Upper lobe of left lung (tissue), 4 donors: ENCODE data around the gene MOK.
A peak's percentile ranks its signal among the peaks of the same experiment; 100 is the strongest.

Source experiments
- EP300 ChIP-seq, 4 donors: sonication (generic); formaldehyde crosslinking; IDR thresholded peaks; one replicate each; pipeline ENCODE4 v1.5.1; 2017; ENCODE audit warnings: antibody characterized with exemption in 4 of 4, control low read depth in 2 of 4
- POLR2A ChIP-seq, 4 donors: fragments of 450-650 bp; IDR thresholded peaks; one replicate each; pipeline ENCODE4 v1.5.1; 2016 to 2017; ENCODE audit warnings: antibody characterized with exemption in 4 of 4, mild to moderate bottlenecking in 2 of 4
- TF ChIP-seq, protein P1 (sequence below), 6 experiments: fragments of 450-650 bp in 4 of 6; fragments of 200-600 bp in 2 of 6; sonication (generic) in 2 of 6; IDR thresholded peaks; one replicate each; pipeline ENCODE4 v1.5.1; 2016 to 2019; ENCODE audit warnings: antibody characterized with exemption in 6 of 6

DNA sequence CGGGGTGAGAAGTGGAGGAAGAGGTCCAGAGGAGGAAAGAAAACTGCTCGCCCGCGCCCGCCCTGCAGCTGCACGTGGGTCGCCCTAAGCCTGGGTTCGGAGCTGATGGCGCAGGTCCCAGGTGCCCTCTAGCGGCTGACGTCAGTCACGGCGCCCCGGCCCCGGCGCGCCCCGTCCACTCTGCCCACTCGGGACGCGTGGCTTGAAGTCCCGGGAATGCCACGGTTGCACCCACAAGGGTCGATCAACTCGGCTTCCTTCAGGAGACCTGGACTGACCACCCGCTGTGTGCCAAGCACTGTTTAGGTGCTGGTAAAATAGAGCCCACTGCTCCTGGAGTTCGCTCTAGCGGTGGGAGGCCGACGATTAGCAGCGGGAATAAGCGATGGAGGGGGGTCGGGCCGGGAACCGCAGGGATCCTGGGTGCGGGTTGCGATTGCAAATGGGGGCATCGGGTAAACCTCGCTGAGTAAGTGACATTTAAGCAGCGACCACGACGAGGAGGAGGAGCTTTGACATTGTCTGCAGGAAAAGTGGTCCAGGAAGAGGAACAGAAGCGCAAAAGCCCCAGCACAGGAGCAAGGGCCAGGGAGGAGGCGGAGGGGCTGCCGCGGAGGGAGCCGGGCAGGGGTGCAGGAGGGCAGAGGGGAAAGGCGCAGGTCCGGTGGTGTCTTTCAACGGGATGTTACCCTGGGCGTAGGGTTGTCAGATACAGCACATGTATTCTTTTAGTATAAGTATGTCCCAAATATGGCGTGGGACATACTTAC is 9.5 kb upstream of the MOK start:
- TF ChIP-seq, protein P1, sequence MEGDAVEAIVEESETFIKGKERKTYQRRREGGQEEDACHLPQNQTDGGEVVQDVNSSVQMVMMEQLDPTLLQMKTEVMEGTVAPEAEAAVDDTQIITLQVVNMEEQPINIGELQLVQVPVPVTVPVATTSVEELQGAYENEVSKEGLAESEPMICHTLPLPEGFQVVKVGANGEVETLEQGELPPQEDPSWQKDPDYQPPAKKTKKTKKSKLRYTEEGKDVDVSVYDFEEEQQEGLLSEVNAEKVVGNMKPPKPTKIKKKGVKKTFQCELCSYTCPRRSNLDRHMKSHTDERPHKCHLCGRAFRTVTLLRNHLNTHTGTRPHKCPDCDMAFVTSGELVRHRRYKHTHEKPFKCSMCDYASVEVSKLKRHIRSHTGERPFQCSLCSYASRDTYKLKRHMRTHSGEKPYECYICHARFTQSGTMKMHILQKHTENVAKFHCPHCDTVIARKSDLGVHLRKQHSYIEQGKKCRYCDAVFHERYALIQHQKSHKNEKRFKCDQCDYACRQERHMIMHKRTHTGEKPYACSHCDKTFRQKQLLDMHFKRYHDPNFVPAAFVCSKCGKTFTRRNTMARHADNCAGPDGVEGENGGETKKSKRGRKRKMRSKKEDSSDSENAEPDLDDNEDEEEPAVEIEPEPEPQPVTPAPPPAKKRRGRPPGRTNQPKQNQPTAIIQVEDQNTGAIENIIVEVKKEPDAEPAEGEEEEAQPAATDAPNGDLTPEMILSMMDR (IDR thresholded peaks at IDR 0.05), result peak; percentile 94 to 97 (median 96)
- TF ChIP-seq POLR2A (IDR thresholded peaks at IDR 0.05) (no peak), EP300 (IDR thresholded peaks at IDR 0.05) (no peak)
